Neural cell (in vitro differentiated cells): ENCODE data around the gene NPM1. TPM values are rescaled to one million over a fixed set of nuclear protein-coding genes. Genes with fewer than 3 reads are reported as not detected.

Experiments
- H2AFZ ChIP-seq: fragments of 200-600, 300-800 bp; sonication (generic), shearing (Covaris generic); 2 replicates; pipeline ENCODE4 v1.6.0; 2014; ENCODE audit warnings: low read depth, mild to moderate bottlenecking, antibody characterized with exemption, low read length, moderate library complexity
- H3F3A ChIP-seq: fragments of 200-600 bp; shearing (Covaris generic); 2 replicates; pipeline ENCODE4 v1.6.1; 2016; ENCODE audit warnings: mild to moderate bottlenecking, moderate library complexity, mixed read lengths, antibody characterized with exemption, low read length; ENCODE audit not compliant: insufficient read depth, poor library complexity, severe bottlenecking
- H3K27ac ChIP-seq: fragments of 200-600, 300-800 bp; sonication (generic), shearing (Covaris generic); 2 replicates; pipeline ENCODE4 v1.5.1; 2014; ENCODE audit warnings: mild to moderate bottlenecking, low read length, moderate library complexity
- H3K27me3 ChIP-seq: fragments of 300-800, 200-600 bp; sonication (generic), shearing (Covaris generic); 2 replicates; pipeline ENCODE4 v1.6.0; 2014; ENCODE audit warnings: mild to moderate bottlenecking, low read depth, low read length, moderate library complexity; ENCODE audit not compliant: insufficient read depth
- H3K36me3 ChIP-seq: fragments of 300-800, 200-600 bp; sonication (generic), shearing (Covaris generic); 2 replicates; pipeline ENCODE4 v1.5.1; 2014; ENCODE audit warnings: mild to moderate bottlenecking, antibody characterized with exemption, low read length, moderate library complexity; ENCODE audit not compliant: insufficient read depth
- H3K4me2 ChIP-seq: fragments of 300-800, 200-600 bp; sonication (generic), shearing (Covaris generic); 2 replicates; pipeline ENCODE4 v1.6.0; 2014; ENCODE audit warnings: mild to moderate bottlenecking, low read length
- H3K4me3 ChIP-seq: fragments of 300-800, 200-600 bp; sonication (generic), shearing (Covaris generic); 2 replicates; pipeline ENCODE4 v1.5.1; 2014; ENCODE audit warnings: mild to moderate bottlenecking, low read length, moderate library complexity
- H3K79me2 ChIP-seq: fragments of 200-600 bp; shearing (Covaris generic); replicated peaks from 2 replicates; pipeline ENCODE4 v1.6.0; 2014; ENCODE audit warnings: mild to moderate bottlenecking, low read length, moderate library complexity; ENCODE audit not compliant: insufficient read depth
- H3K9ac ChIP-seq: fragments of 300-800, 200-600 bp; sonication (generic), shearing (Covaris generic); 2 replicates; pipeline ENCODE4 v1.6.1; 2016; ENCODE audit warnings: mild to moderate bottlenecking, low read length, mixed read lengths
- H3K9me2 ChIP-seq: fragments of 200-600 bp; shearing (Covaris generic); 2 replicates; pipeline ENCODE4 v1.6.1; 2016; ENCODE audit warnings: mild to moderate bottlenecking, low read length, mixed read lengths; ENCODE audit not compliant: insufficient read depth
- H3K9me3 ChIP-seq: fragments of 200-600, 300-800 bp; sonication (generic), shearing (Covaris generic); 2 replicates; pipeline ENCODE4 v1.6.1; 2016; ENCODE audit warnings: mild to moderate bottlenecking, mixed run types, low read length, moderate library complexity, mixed read lengths
- H4K20me1 ChIP-seq: fragments of 200-600 bp; shearing (Covaris generic); 2 replicates; pipeline ENCODE4 v1.6.1; 2016; ENCODE audit warnings: mild to moderate bottlenecking, mixed run types; ENCODE audit not compliant: insufficient read depth
- CTCF ChIP-seq: fragments of 450-650 bp; IDR thresholded peaks from 2 replicates; pipeline ENCODE4 v1.5.1; 2014; ENCODE audit warnings: antibody characterized with exemption, mild to moderate bottlenecking, moderate library complexity; ENCODE audit not compliant: poor library complexity, severe bottlenecking
- EP300 ChIP-seq: fragments of 450-650 bp; conservative IDR thresholded peaks from 2 replicates; pipeline ENCODE4 v1.6.1; 2014; ENCODE audit warnings: antibody characterized with exemption, mild to moderate bottlenecking, moderate library complexity; ENCODE audit not compliant: poor library complexity, severe bottlenecking
- EZH2 ChIP-seq: fragments of 200-600, 300-800 bp; shearing (Covaris generic), sonication (generic); IDR thresholded peaks from 2 replicates; pipeline ENCODE4 v1.6.1; 2014; ENCODE audit warnings: antibody characterized with exemption, low read length, borderline replicate concordance, mild to moderate bottlenecking; ENCODE audit not compliant: insufficient read depth, poor library complexity, severe bottlenecking
- MXI1 ChIP-seq: fragments of 450-650 bp; conservative IDR thresholded peaks from 2 replicates; pipeline ENCODE4 v1.6.1; 2014; ENCODE audit warnings: antibody characterized with exemption, mild to moderate bottlenecking; ENCODE audit not compliant: poor library complexity, severe bottlenecking
- POLR2AphosphoS5 ChIP-seq: IDR thresholded peaks from 2 replicates; pipeline ENCODE4 v1.6.1; 2012
- RAD21 ChIP-seq: fragments of 450-650 bp; conservative IDR thresholded peaks from 2 replicates; pipeline ENCODE4 v1.6.1; 2014; ENCODE audit warnings: antibody characterized with exemption, mild to moderate bottlenecking, moderate library complexity
- REST ChIP-seq: IDR thresholded peaks from 2 replicates; pipeline ENCODE4 v1.6.1; 2012; ENCODE audit warnings: borderline replicate concordance
- SMC3 ChIP-seq: fragments of 450-650 bp; conservative IDR thresholded peaks from 2 replicates; pipeline ENCODE4 v1.6.1; 2014; ENCODE audit warnings: antibody characterized with exemption, mild to moderate bottlenecking, moderate library complexity; ENCODE audit not compliant: poor library complexity
- TAF1 ChIP-seq: IDR thresholded peaks from 2 replicates; pipeline ENCODE4 v1.6.1; 2012; ENCODE audit warnings: low read depth
- polyA plus RNA-seq: library from polyadenylated mRNA; depleted of rRNA; stranded (reverse); fragments of >200 nt; gene quantifications from 2 replicates; pipeline ENCODE4 v1.2.3, GENCODE V29; 2014

Gene NPM1
- polyA plus RNA-seq, 1 donor from 2014 or later = 1,141 TPM

GRCh38 chr5:171432583-171433351 is 45.1 kb downstream of the NPM1 start:
- no peaks in the 10 kb centered on the region for H3K79me2 ChIP-seq
- H3F3A ChIP-seq = no peaks in the 10 kb centered on the region
- H3K4me2 ChIP-seq = no peak overlapping the region
- no peaks in the 10 kb centered on the region for H3K27me3 ChIP-seq
- no peak for TF ChIP-seq EZH2
- no peak for TF ChIP-seq TAF1
- TF ChIP-seq POLR2AphosphoS5 = no peak
- no peak for TF ChIP-seq RAD21
- no peak for TF ChIP-seq EP300
- TF ChIP-seq REST = no peak
- TF ChIP-seq MXI1 = no peak
- no peak for TF ChIP-seq CTCF
- TF ChIP-seq SMC3 = no peak
- no peaks in the 10 kb centered on the region for H4K20me1 ChIP-seq
- H3K9me2 ChIP-seq = no peaks in the 10 kb centered on the region
- no peaks in the 10 kb centered on the region for H3K9me3 ChIP-seq
- no peak overlapping the region for H2AFZ ChIP-seq
- H3K4me3 ChIP-seq = no peak overlapping the region
- no peaks in the 10 kb centered on the region for H3K36me3 ChIP-seq
- H3K27ac ChIP-seq = no peak overlapping the region
- no peak overlapping the region for H3K9ac ChIP-seq

GRCh38 chr5:171433352-171433698 is 45.7 kb downstream of the NPM1 start:
- no peaks in the 10 kb centered on the region for H4K20me1 ChIP-seq
- no peak for TF ChIP-seq EZH2
- TF ChIP-seq POLR2AphosphoS5 = no peak
- no peak for TF ChIP-seq TAF1
- TF ChIP-seq EP300 = no peak
- no peak for TF ChIP-seq CTCF
- TF ChIP-seq SMC3 = no peak
- TF ChIP-seq REST = no peak
- no peak for TF ChIP-seq RAD21
- TF ChIP-seq MXI1 = no peak
- H3K4me2 ChIP-seq = no peak overlapping the region
- no peaks in the 10 kb centered on the region for H3K9me2 ChIP-seq
- no peaks in the 10 kb centered on the region for H3K27me3 ChIP-seq
- no peaks in the 10 kb centered on the region for H3K36me3 ChIP-seq
- no peak overlapping the region for H3K4me3 ChIP-seq
- H3K79me2 ChIP-seq = no peaks in the 10 kb centered on the region
- no peak overlapping the region for H3K27ac ChIP-seq
- H3K9ac ChIP-seq = no peak overlapping the region
- H3F3A ChIP-seq = no peaks in the 10 kb centered on the region
- no peaks in the 10 kb centered on the region for H3K9me3 ChIP-seq
- no peak overlapping the region for H2AFZ ChIP-seq
